Body of pancreas (tissue), 4 donors: Measurements from ENCODE around the gene BRAT1.

Experiments used
- POLR2A ChIP-seq, 3 donors: fragments of 450-650 bp; IDR thresholded peaks; one replicate each; pipeline ENCODE4 v1.6.1; 2016; ENCODE audit warnings: antibody characterized with exemption in 3 of 3, mild to moderate bottlenecking in 2 of 3
- TF ChIP-seq, protein P1 (sequence below), 7 experiments: fragments of 450-650 bp in 4 of 7; fragments of 200-600 bp in 3 of 7; sonication (generic) in 3 of 7; IDR thresholded peaks; one replicate each; pipeline ENCODE4 v1.5.1; 2016 to 2019; ENCODE audit warnings: antibody characterized with exemption in 7 of 7

DNA sequence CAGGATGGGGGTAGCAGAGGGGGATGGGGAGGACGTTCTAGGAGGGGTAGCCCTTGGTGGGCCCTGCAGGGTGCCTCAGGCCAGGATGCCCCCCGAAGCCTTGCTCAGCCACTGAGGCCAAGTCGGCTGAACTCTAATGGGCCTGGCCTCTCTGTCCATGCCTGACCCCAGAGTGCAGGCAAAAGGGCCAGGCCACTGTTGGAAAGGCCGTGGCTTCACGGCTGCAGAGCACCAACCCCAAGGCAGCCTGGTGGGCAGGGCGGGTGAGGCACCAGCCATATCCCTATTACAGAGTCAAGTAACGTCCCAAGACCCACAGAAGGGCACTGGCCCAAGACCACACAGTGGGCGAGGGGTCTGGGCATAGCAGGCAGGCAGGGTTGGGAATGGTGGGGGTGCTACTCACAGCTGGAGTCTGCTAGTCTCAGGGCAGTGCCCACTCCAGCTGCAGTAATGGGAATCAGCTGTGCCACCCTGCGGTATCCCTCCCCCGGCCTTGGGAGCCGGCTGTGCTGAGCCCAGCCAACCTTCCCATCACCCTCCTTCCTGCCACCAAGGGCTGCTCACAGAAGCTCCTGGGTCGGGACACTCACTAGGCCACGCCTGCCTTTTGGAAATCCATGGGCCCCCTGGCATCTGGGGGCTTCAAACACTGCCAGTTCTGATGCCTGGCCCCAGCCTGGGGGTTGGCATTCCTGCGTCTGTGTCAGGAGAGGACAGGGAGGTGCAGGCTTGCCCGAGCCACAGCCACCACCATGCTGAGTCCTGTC, 39.7 kb downstream of the BRAT1 start:
- TF ChIP-seq, protein P1, sequence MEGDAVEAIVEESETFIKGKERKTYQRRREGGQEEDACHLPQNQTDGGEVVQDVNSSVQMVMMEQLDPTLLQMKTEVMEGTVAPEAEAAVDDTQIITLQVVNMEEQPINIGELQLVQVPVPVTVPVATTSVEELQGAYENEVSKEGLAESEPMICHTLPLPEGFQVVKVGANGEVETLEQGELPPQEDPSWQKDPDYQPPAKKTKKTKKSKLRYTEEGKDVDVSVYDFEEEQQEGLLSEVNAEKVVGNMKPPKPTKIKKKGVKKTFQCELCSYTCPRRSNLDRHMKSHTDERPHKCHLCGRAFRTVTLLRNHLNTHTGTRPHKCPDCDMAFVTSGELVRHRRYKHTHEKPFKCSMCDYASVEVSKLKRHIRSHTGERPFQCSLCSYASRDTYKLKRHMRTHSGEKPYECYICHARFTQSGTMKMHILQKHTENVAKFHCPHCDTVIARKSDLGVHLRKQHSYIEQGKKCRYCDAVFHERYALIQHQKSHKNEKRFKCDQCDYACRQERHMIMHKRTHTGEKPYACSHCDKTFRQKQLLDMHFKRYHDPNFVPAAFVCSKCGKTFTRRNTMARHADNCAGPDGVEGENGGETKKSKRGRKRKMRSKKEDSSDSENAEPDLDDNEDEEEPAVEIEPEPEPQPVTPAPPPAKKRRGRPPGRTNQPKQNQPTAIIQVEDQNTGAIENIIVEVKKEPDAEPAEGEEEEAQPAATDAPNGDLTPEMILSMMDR (IDR thresholded peaks at IDR 0.05): no peak
- no peak for TF ChIP-seq POLR2A (IDR thresholded peaks at IDR 0.05)
